ENCODE data around the gene FBXO31. TPM values are rescaled to one million over a fixed set of nuclear protein-coding genes. Genes with fewer than 3 reads are reported as not detected.
"Not testable (repeated sequence)": the region's sequence is repeated elsewhere in the genome, so short reads cannot be mapped to it uniquely, and the experiment has no call there.

FBXO31 gene
- total and polyA plus RNA-seq, 2 of the 8 experiments (the other 6 are each of a cell fraction or from before 2014, with no cell fraction given), result 8.3 to 21.6 TPM

DNA sequence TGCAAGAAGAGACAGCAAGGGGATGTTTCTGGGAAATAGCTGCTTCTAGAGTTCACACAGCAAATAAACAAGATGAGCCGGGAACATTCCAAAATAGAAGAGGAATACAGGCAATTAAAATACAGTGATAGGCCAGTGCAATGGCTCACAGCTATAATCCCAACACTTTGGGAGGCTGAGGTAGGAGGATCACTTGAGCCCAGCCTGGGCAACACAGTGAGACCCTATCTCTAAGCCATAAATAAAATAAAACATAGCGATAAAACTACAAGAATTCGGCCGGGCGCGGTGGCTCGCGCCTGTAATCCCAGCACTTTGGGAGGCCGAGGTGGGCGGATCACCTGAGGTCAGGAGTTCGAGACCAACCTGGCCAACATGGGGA, 43.9 kb downstream of the FBXO31 start:
- H3K4me2 ChIP-seq (ENCODE audit: insufficient read depth in 1 of 2, low read depth in 2 of 2, low read length in 2 of 2); H4K8ac ChIP-seq (ENCODE audit: extremely low read depth, insufficient read depth, low read length); H4K91ac ChIP-seq (replicated peaks; ENCODE audit: insufficient read length, low read length); H3K79me2 ChIP-seq (ENCODE audit: control insufficient read depth in 1 of 2, insufficient read depth in 2 of 2, low read length in 2 of 2); POLR2A ChIA-PET (ENCODE audit: partially characterized antibody); H3K36me3 ChIP-seq (ENCODE audit: control insufficient read depth in 2 of 4, insufficient read depth in 4 of 4, low read length in 3 of 4); H3K23me2 ChIP-seq (ENCODE audit: low read depth, low read length); H2BK120ac ChIP-seq (replicated peaks; ENCODE audit: low read depth, low read length); H2AK5ac ChIP-seq (ENCODE audit: low read depth, low read length); H4K20me1 ChIP-seq (replicated peaks in 1 of 2; ENCODE audit: control insufficient read depth in 1 of 2, insufficient read depth in 2 of 2, low read length in 2 of 2); H3K79me1 ChIP-seq (ENCODE audit: low read depth, low read length); H2BK12ac ChIP-seq (ENCODE audit: low read depth, low read length); H3K4ac ChIP-seq (replicated peaks; ENCODE audit: insufficient read length, low read depth, low read length); H3K23ac ChIP-seq (ENCODE audit: insufficient read length); H3K9ac ChIP-seq (replicated peaks in 1 of 4; ENCODE audit: extremely low read depth in 1 of 4, low read depth in 3 of 4, low read length in 3 of 4); FAIRE-seq; H3K9me3 ChIP-seq (ENCODE audit: insufficient read depth in 2 of 2, low read depth in 1 of 2, low read length in 1 of 2); H2BK5ac ChIP-seq (ENCODE audit: low read depth, low read length); H3K18ac ChIP-seq (ENCODE audit: extremely low read depth, low read length); H3K27ac ChIP-seq (ENCODE audit: low read depth, low read length); DNase-seq (ENCODE audit: low read depth in 1 of 2, low spot score in 2 of 2); H2AFZ ChIP-seq (ENCODE audit: low read length); H2BK15ac ChIP-seq (ENCODE audit: low read length); H3K4me3 ChIP-seq (ENCODE audit: extremely low read depth in 1 of 4, insufficient read depth in 2 of 4, low read depth in 3 of 4, low read length in 4 of 4); H3K14ac ChIP-seq (ENCODE audit: insufficient read length); H3K4me1 ChIP-seq (replicated peaks in 1 of 4; ENCODE audit: control insufficient read depth in 3 of 4, insufficient read depth in 4 of 4, low read length in 3 of 4); H4K5ac ChIP-seq (ENCODE audit: insufficient read length, low read depth, low read length); H3K56ac ChIP-seq (replicated peaks; ENCODE audit: insufficient read length, low read depth, low read length); H3K27me3 ChIP-seq (replicated peaks in 1 of 4; ENCODE audit: control insufficient read depth in 3 of 4, extremely low read depth in 1 of 4, insufficient read depth in 3 of 4, low read length in 3 of 4); H2BK20ac ChIP-seq (ENCODE audit: low read length): not testable (repeated sequence)
- 93% methylated on average over 11 of the region's 11 CpGs; no CpG with 5 or more reads in 1 of the 2 experiments for WGBS, 2 experiments (ENCODE audit: extremely low coverage in 1 of 2, insufficient coverage in 1 of 2, insufficient read length in 1 of 2, insufficient replicate concordance in 2 of 2, low coverage in 1 of 2, low lambda C conversion rate in 2 of 2, missing lambda C conversion rate in 1 of 2)
- CTCF ChIA-PET (ENCODE audit: partially characterized antibody), result interaction anchor here (0.6 to 1.9 kb wide), 4 partner anchors 9 to 1100 kb away, joined by 3 to 6 read pairs (median 4); no protein-coding TSS in a partner anchor

Data from H1 (cell line).